ENCODE results near the gene ZBED2. TPM values are rescaled to one million over a fixed set of nuclear protein-coding genes. Genes with fewer than 3 reads are reported as not detected.

Gene ZBED2, protein sequence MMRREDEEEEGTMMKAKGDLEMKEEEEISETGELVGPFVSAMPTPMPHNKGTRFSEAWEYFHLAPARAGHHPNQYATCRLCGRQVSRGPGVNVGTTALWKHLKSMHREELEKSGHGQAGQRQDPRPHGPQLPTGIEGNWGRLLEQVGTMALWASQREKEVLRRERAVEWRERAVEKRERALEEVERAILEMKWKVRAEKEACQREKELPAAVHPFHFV
- total RNA-seq (2014; rRNA removed), result 0.35 and 0.69 TPM in 2 replicates
- Bru-seq, nascent RNA, result percentile 30 among the genes with signal in this experiment
- percentile 30 among the genes with signal in this experiment for BruChase-seq, experiment 1, labeled RNA remaining after a 6-hour chase
- BruChase-seq, experiment 2, labeled RNA remaining after a 2-hour chase, result percentile 19 among the genes with signal in this experiment
- long read RNA-seq, result 0 reads

- H2AFZ ChIP-seq (ENCODE audit: low read length), result peak within 1 kb of the TSS; percentile 25; the same call in 1 of the 2 replicates
- intact Hi-C loops (cut with micrococcal nuclease), result no loop called here
- no peaks in the 10 kb centered on the region for H3K9me2 ChIP-seq (replicated peaks; ENCODE audit: low read length)
- H3K9me3 ChIP-seq (ENCODE audit: low read length), result no peaks in the 10 kb centered on the region
- peak within 1 kb of the TSS; percentile 83 for H3K27ac ChIP-seq (ENCODE audit: low read length)
- no peaks in the 10 kb centered on the region for H4K20me1 ChIP-seq (ENCODE audit: low read length)
- no peaks in the 10 kb centered on the region for H3K36me3 ChIP-seq (ENCODE audit: low read depth, low read length)
- ChIA-PET CTCF (no interaction called here), POLR2A (ENCODE audit: unreplicated experiment) (no interaction called here)
- no TSS peak for BruUV-seq (replicated peaks)
- peaks cover 10% of the 10 kb centered on the region for H3F3A ChIP-seq (ENCODE audit: low read length, unreplicated experiment)
- no peak within 1 kb of the TSS for H3K4me3 ChIP-seq (ENCODE audit: low read length)
- H3K4me1 ChIP-seq (ENCODE audit: insufficient read depth, low read length), result peaks cover 47% of the 10 kb centered on the region
- peak within 1 kb of the TSS; percentile 43 for H3K4me2 ChIP-seq (ENCODE audit: low read length)
- DNase-seq (no peak), ATAC-seq (no peak)
- no peaks in the 10 kb centered on the region for H3K27me3 ChIP-seq (ENCODE audit: low read length)
- TF ChIP-seq EZH2phosphoT487 (IDR thresholded peaks at IDR 0.05; ENCODE audit: borderline replicate concordance, low read length) (no peak), EZH2 (IDR thresholded peaks at IDR 0.05; ENCODE audit: low read length, unreplicated experiment) (no peak), CTCF (conservative IDR thresholded peaks at IDR 0.05; ENCODE audit: low read depth, low read length) (no peak)
- H3K9ac ChIP-seq (ENCODE audit: low read length), result no peak within 1 kb of the TSS
- H3K79me2 ChIP-seq (ENCODE audit: low read length), result no peaks in the 10 kb centered on the region
These were observed at the start of gene ZBED2 for GRCh38 chr3:111595232-111595631. ZBED2 (minus strand) TSS chr3:111595346; CDS start chr3:111594201, 1,145 bp downstream.

- H2AFZ ChIP-seq (ENCODE audit: low read length), result no peak overlapping the region
- no peaks in the 10 kb centered on the region for H3K79me2 ChIP-seq (ENCODE audit: low read length)
- no peak overlapping the region for H3K27ac ChIP-seq (ENCODE audit: low read length)
- H3K9me2 ChIP-seq (replicated peaks; ENCODE audit: low read length), result no peaks in the 10 kb centered on the region
- H3K4me1 ChIP-seq (ENCODE audit: insufficient read depth, low read length), result no peaks in the 10 kb centered on the region
- ChIA-PET CTCF (no interaction called here), POLR2A (ENCODE audit: unreplicated experiment) (no interaction called here)
- no TSS peak for BruUV-seq (replicated peaks)
- ATAC-seq (no peak), DNase-seq (no peak)
- H4K20me1 ChIP-seq (ENCODE audit: low read length), result no peaks in the 10 kb centered on the region
- no peaks in the 10 kb centered on the region for H3K9me3 ChIP-seq (ENCODE audit: low read length)
- no peak overlapping the region for H3K4me2 ChIP-seq (ENCODE audit: low read length)
- no peaks in the 10 kb centered on the region for H3F3A ChIP-seq (ENCODE audit: low read length, unreplicated experiment)
- intact Hi-C loops (cut with micrococcal nuclease), result no loop called here
- H3K36me3 ChIP-seq (ENCODE audit: low read depth, low read length), result no peaks in the 10 kb centered on the region
- H3K27me3 ChIP-seq (ENCODE audit: low read length), result no peaks in the 10 kb centered on the region
- TF ChIP-seq CTCF (conservative IDR thresholded peaks at IDR 0.05; ENCODE audit: low read depth, low read length) (no peak), EZH2phosphoT487 (IDR thresholded peaks at IDR 0.05; ENCODE audit: borderline replicate concordance, low read length) (no peak), EZH2 (IDR thresholded peaks at IDR 0.05; ENCODE audit: low read length, unreplicated experiment) (no peak)
- no peak overlapping the region for H3K9ac ChIP-seq (ENCODE audit: low read length)
- no peak overlapping the region for H3K4me3 ChIP-seq (ENCODE audit: low read length)
These were observed 44.2 kb upstream of the ZBED2 start for GRCh38 chr3:111639316-111639715.

- intact Hi-C loops (cut with micrococcal nuclease), result no loop called here
- ATAC-seq, result no peak
These were observed 41.3 kb upstream of the ZBED2 start for GRCh38 chr3:111636366-111636885.

More at GRCh38 chr3:111636366-111636885, 41.3 kb upstream of the ZBED2 start:
- Histone ChIP-seq H3K27ac (ENCODE audit: low read length) (no peak overlapping the region), H2AFZ (ENCODE audit: low read length) (no peak overlapping the region), H3F3A (ENCODE audit: low read length, unreplicated experiment) (no peaks in the 10 kb centered on the region), H3K9me3 (ENCODE audit: low read length) (no peaks in the 10 kb centered on the region), H4K20me1 (ENCODE audit: low read length) (no peaks in the 10 kb centered on the region), H3K9me2 (replicated peaks; ENCODE audit: low read length) (no peaks in the 10 kb centered on the region), H3K4me3 (ENCODE audit: low read length) (no peak overlapping the region), H3K9ac (ENCODE audit: low read length) (no peak overlapping the region), H3K4me2 (ENCODE audit: low read length) (no peak overlapping the region), H3K27me3 (ENCODE audit: low read length) (no peaks in the 10 kb centered on the region), H3K36me3 (ENCODE audit: low read depth, low read length) (no peaks in the 10 kb centered on the region), H3K4me1 (ENCODE audit: insufficient read depth, low read length) (no peaks in the 10 kb centered on the region), H3K79me2 (ENCODE audit: low read length) (no peaks in the 10 kb centered on the region)
- POLR2A ChIA-PET (ENCODE audit: unreplicated experiment), result no interaction called here
- TF ChIP-seq EZH2phosphoT487 (IDR thresholded peaks at IDR 0.05; ENCODE audit: borderline replicate concordance, low read length) (no peak), CTCF (conservative IDR thresholded peaks at IDR 0.05; ENCODE audit: low read depth, low read length) (no peak)
- BruUV-seq (replicated peaks), result no TSS peak
- DNase-seq, result no peak
- CTCF ChIA-PET, result no interaction called here
